PC-3 (cell line): ENCODE measurements around the gene NR1H4.

Experiments used
- EZH2phosphoT487 ChIP-seq: fragments of 300-600 bp; sonication (generic); IDR thresholded peaks from 2 replicates; pipeline ENCODE4 v1.6.1; 2018; ENCODE audit warnings: mild to moderate bottlenecking, antibody characterized with exemption, low read length, borderline replicate concordance
- TF ChIP-seq, protein P1 (sequence below): fragments of 300-600 bp; sonication (generic); conservative IDR thresholded peaks from 2 replicates; pipeline ENCODE4 v1.5.1; 2017; ENCODE audit warnings: antibody characterized with exemption, low read depth, mild to moderate bottlenecking, low read length

DNA sequence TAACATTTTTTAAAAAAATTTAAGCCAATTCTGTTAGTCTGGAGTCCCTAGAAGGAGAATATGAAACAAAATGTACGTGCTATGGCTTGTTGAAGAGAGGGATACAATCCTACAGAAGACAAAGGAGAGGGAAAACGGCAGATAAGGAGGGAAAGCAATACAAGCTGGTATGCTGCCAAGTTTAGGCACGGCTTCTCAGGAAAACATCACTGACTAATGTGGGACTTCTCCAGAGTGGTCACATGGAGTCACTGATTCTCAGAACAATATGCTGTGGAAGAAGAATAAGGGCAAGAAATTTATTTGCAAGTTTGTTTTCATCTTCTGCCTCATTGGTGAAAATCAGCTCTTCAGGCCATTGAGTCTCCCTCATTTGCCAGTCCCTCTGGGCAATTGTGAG lies 22.9 kb upstream of the NR1H4 start:
- TF ChIP-seq, protein P1, sequence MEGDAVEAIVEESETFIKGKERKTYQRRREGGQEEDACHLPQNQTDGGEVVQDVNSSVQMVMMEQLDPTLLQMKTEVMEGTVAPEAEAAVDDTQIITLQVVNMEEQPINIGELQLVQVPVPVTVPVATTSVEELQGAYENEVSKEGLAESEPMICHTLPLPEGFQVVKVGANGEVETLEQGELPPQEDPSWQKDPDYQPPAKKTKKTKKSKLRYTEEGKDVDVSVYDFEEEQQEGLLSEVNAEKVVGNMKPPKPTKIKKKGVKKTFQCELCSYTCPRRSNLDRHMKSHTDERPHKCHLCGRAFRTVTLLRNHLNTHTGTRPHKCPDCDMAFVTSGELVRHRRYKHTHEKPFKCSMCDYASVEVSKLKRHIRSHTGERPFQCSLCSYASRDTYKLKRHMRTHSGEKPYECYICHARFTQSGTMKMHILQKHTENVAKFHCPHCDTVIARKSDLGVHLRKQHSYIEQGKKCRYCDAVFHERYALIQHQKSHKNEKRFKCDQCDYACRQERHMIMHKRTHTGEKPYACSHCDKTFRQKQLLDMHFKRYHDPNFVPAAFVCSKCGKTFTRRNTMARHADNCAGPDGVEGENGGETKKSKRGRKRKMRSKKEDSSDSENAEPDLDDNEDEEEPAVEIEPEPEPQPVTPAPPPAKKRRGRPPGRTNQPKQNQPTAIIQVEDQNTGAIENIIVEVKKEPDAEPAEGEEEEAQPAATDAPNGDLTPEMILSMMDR: no peak
- no peak for TF ChIP-seq EZH2phosphoT487
